GM21825 (cell line): ENCODE results near the gene SLC35G6.

Experiments used
- ATAC-seq: cut with Tn5 transposase; IDR thresholded peaks from one replicate; pipeline ENCODE4 v1.9.1; 2021; ENCODE audit warnings: mild to moderate bottlenecking, moderate library complexity; ENCODE audit not compliant: unreplicated experiment

Gene SLC35G6

GRCh38 chr17:7499161-7499560 is 17.9 kb downstream of the SLC35G6 start:
- ATAC-seq, result no peak

GRCh38 chr17:7501729-7502128 is 20.5 kb downstream of the SLC35G6 start:
- ATAC-seq, result no peak

GRCh38 chr17:7502171-7502847 is 21.1 kb downstream of the SLC35G6 start:
- ATAC-seq, result no peak

GRCh38 chr17:7502987-7503386 is 21.7 kb downstream of the SLC35G6 start:
- no peak for ATAC-seq

- ATAC-seq, result no peak
These were observed 22.3 kb downstream of the SLC35G6 start for GRCh38 chr17:7503521-7503920.

GRCh38 chr17:7508145-7508544 is 26.9 kb downstream of the SLC35G6 start:
- no peak for ATAC-seq

GRCh38 chr17:7508846-7509245 is 27.6 kb downstream of the SLC35G6 start:
- no peak for ATAC-seq

GRCh38 chr17:7509937-7510336 is 28.7 kb downstream of the SLC35G6 start:
- no peak for ATAC-seq

GRCh38 chr17:7511108-7511507 is 29.9 kb downstream of the SLC35G6 start:
- no peak for ATAC-seq

GRCh38 chr17:7512105-7512504 is 30.9 kb downstream of the SLC35G6 start:
- no peak for ATAC-seq

GRCh38 chr17:7512824-7513540 is 31.7 kb downstream of the SLC35G6 start:
- no peak for ATAC-seq

GRCh38 chr17:7513850-7514419 is 32.7 kb downstream of the SLC35G6 start:
- no peak for ATAC-seq

- no peak for ATAC-seq
These were observed 34.8 kb downstream of the SLC35G6 start for GRCh38 chr17:7515911-7516610.

GRCh38 chr17:7523033-7523432 is 41.8 kb downstream of the SLC35G6 start:
- ATAC-seq, result no peak

GRCh38 chr17:7528842-7529241 is 47.6 kb downstream of the SLC35G6 start:
- ATAC-seq, result no peak

- ATAC-seq, result no peak
These were observed 49.0 kb downstream of the SLC35G6 start for GRCh38 chr17:7530023-7530900.
